Mucosa of stomach (tissue), 1 donor: ENCODE results near the gene MED10.

Source experiments
- H3K27me3 ChIP-seq: one replicate; pipeline ENCODE4 v1.7.0; 2013; ENCODE audit warnings: mild to moderate bottlenecking, low read length; ENCODE audit not compliant: control insufficient read depth, insufficient read depth
- H3K36me3 ChIP-seq: one replicate; pipeline ENCODE4 v1.7.0; 2013; ENCODE audit warnings: low read length; ENCODE audit not compliant: control insufficient read depth, insufficient read depth
- H3K4me1 ChIP-seq: one replicate; pipeline ENCODE4 v1.7.0; 2013; ENCODE audit warnings: mild to moderate bottlenecking, low read length; ENCODE audit not compliant: control insufficient read depth, insufficient read depth
- H3K4me3 ChIP-seq: one replicate; pipeline ENCODE4 v1.7.0; 2013; ENCODE audit warnings: low read length
- H3K9ac ChIP-seq: one replicate; pipeline ENCODE4 v1.7.0; 2013; ENCODE audit warnings: mild to moderate bottlenecking, low read length, moderate library complexity
- H3K9me3 ChIP-seq: one replicate; pipeline ENCODE4 v1.7.0; 2013; ENCODE audit warnings: mild to moderate bottlenecking, low read length, moderate library complexity; ENCODE audit not compliant: control insufficient read depth
- donor health status: Pancreatic carcinoma.

Gene MED10

GRCh38 chr5:6396836-6397535, 18.6 kb upstream of the MED10 start:
- Histone ChIP-seq H3K36me3 (no peaks in the 10 kb centered on the region), H3K9me3 (no peaks in the 10 kb centered on the region), H3K4me3 (no peak overlapping the region), H3K9ac (no peak overlapping the region), H3K27me3 (peaks cover 10% of the 10 kb centered on the region), H3K4me1 (no peaks in the 10 kb centered on the region)

- Histone ChIP-seq H3K4me1 (no peaks in the 10 kb centered on the region), H3K36me3 (no peaks in the 10 kb centered on the region), H3K4me3 (no peak overlapping the region), H3K9ac (no peak overlapping the region), H3K27me3 (peaks cover 12% of the 10 kb centered on the region), H3K9me3 (no peaks in the 10 kb centered on the region)
These were observed 17.7 kb upstream of the MED10 start for GRCh38 chr5:6396043-6396442.

- H3K9me3 ChIP-seq: no peaks in the 10 kb centered on the region
- no peak overlapping the region for H3K9ac ChIP-seq
- H3K4me1 ChIP-seq: no peaks in the 10 kb centered on the region
- no peaks in the 10 kb centered on the region for H3K36me3 ChIP-seq
- H3K4me3 ChIP-seq: no peak overlapping the region
- peaks cover 12% of the 10 kb centered on the region for H3K27me3 ChIP-seq
These were observed 17.3 kb upstream of the MED10 start for GRCh38 chr5:6395621-6396020.

GRCh38 chr5:6395102-6395445, 16.7 kb upstream of the MED10 start:
- H3K9ac ChIP-seq: no peak overlapping the region

GRCh38 chr5:6394429-6395101, 16.2 kb upstream of the MED10 start:
- Histone ChIP-seq H3K9ac (no peak overlapping the region), H3K36me3 (no peaks in the 10 kb centered on the region), H3K27me3 (peaks cover 12% of the 10 kb centered on the region), H3K9me3 (no peaks in the 10 kb centered on the region), H3K4me1 (no peaks in the 10 kb centered on the region), H3K4me3 (no peak overlapping the region)

More at GRCh38 chr5:6395102-6395445, 16.7 kb upstream of the MED10 start:
- no peak overlapping the region for H3K4me3 ChIP-seq
- H3K4me1 ChIP-seq: no peaks in the 10 kb centered on the region
- no peaks in the 10 kb centered on the region for H3K9me3 ChIP-seq
- H3K27me3 ChIP-seq: peaks cover 12% of the 10 kb centered on the region
- H3K36me3 ChIP-seq: no peaks in the 10 kb centered on the region

- H3K4me3 ChIP-seq: no peak overlapping the region
- no peak overlapping the region for H3K9ac ChIP-seq
- H3K27me3 ChIP-seq: peaks cover 12% of the 10 kb centered on the region
- no peaks in the 10 kb centered on the region for H3K36me3 ChIP-seq
- H3K4me1 ChIP-seq: no peaks in the 10 kb centered on the region
- H3K9me3 ChIP-seq: no peaks in the 10 kb centered on the region
These were observed 15.3 kb upstream of the MED10 start for GRCh38 chr5:6393596-6394194.

GRCh38 chr5:6392561-6392960, 14.2 kb upstream of the MED10 start:
- no peaks in the 10 kb centered on the region for H3K9me3 ChIP-seq
- H3K27me3 ChIP-seq: peaks cover 12% of the 10 kb centered on the region
- H3K4me1 ChIP-seq: no peaks in the 10 kb centered on the region
- no peak overlapping the region for H3K4me3 ChIP-seq
- no peaks in the 10 kb centered on the region for H3K36me3 ChIP-seq
- no peak overlapping the region for H3K9ac ChIP-seq

- H3K4me1 ChIP-seq: no peaks in the 10 kb centered on the region
- no peaks in the 10 kb centered on the region for H3K36me3 ChIP-seq
- no peak overlapping the region for H3K9ac ChIP-seq
- peaks cover 12% of the 10 kb centered on the region for H3K27me3 ChIP-seq
- no peak overlapping the region for H3K4me3 ChIP-seq
- H3K9me3 ChIP-seq: no peaks in the 10 kb centered on the region
These were observed 12.8 kb upstream of the MED10 start for GRCh38 chr5:6391151-6391550.

- no peaks in the 10 kb centered on the region for H3K36me3 ChIP-seq
- H3K4me1 ChIP-seq: no peaks in the 10 kb centered on the region
- H3K4me3 ChIP-seq: no peak overlapping the region
- no peaks in the 10 kb centered on the region for H3K9me3 ChIP-seq
- H3K9ac ChIP-seq: no peak overlapping the region
- H3K27me3 ChIP-seq: peaks cover 12% of the 10 kb centered on the region
These were observed 11.7 kb upstream of the MED10 start for GRCh38 chr5:6389946-6390530.

- H3K9me3 ChIP-seq: no peaks in the 10 kb centered on the region
- H3K9ac ChIP-seq: no peak overlapping the region
- H3K4me1 ChIP-seq: no peaks in the 10 kb centered on the region
- peaks cover 12% of the 10 kb centered on the region for H3K27me3 ChIP-seq
- H3K4me3 ChIP-seq: no peak overlapping the region
- H3K36me3 ChIP-seq: no peaks in the 10 kb centered on the region
These were observed 11.1 kb upstream of the MED10 start for GRCh38 chr5:6389397-6389796.

GRCh38 chr5:6387970-6388369, 9.6 kb upstream of the MED10 start:
- Histone ChIP-seq H3K27me3 (peaks cover 5% of the 10 kb centered on the region), H3K9me3 (no peaks in the 10 kb centered on the region), H3K4me3 (no peak overlapping the region), H3K4me1 (no peaks in the 10 kb centered on the region), H3K36me3 (no peaks in the 10 kb centered on the region), H3K9ac (no peak overlapping the region)

GRCh38 chr5:6386271-6386670, 7.9 kb upstream of the MED10 start:
- Histone ChIP-seq H3K4me1 (no peaks in the 10 kb centered on the region), H3K9ac (no peak overlapping the region), H3K9me3 (no peaks in the 10 kb centered on the region), H3K4me3 (no peak overlapping the region), H3K36me3 (no peaks in the 10 kb centered on the region), H3K27me3 (no peaks in the 10 kb centered on the region)
